ENCODE results near the gene AAMP. TPM values are rescaled to one million over a fixed set of nuclear protein-coding genes. Genes with fewer than 3 reads are reported as not detected.

The AAMP gene
- total RNA-seq, 2 experiments from 2014 or later = 68.7 to 97.0 TPM

- no TSS peak for BruUV-seq (replicated peaks)
- TF ChIP-seq EZH2phosphoT487 (IDR thresholded peaks at IDR 0.05; ENCODE audit: borderline replicate concordance, low read depth, low read length) = no peak
- no peak for TF ChIP-seq CTCF (conservative IDR thresholded peaks at IDR 0.05; ENCODE audit: low read length)
- Histone ChIP-seq H3K9me3 (ENCODE audit: low read length) (no peaks in the 10 kb centered on the region), H3K9me2 (ENCODE audit: insufficient read depth, low read length) (no peaks in the 10 kb centered on the region), H3K36me3 (ENCODE audit: insufficient read depth, low read length) (no peaks in the 10 kb centered on the region), H3K4me3 (ENCODE audit: low read depth, low read length, poor library complexity, severe bottlenecking) (peak overlapping the region; percentile 5), H2AFZ (ENCODE audit: low read length) (peak overlapping the region; percentile 73), H3K27ac (ENCODE audit: low read depth, low read length, poor library complexity, severe bottlenecking) (no peak overlapping the region), H4K20me1 (ENCODE audit: insufficient read depth, low read length) (no peaks in the 10 kb centered on the region), H3K79me2 (ENCODE audit: insufficient read depth, low read depth, low read length) (no peaks in the 10 kb centered on the region), H3K4me1 (ENCODE audit: insufficient read depth, low read length, poor library complexity, severe bottlenecking) (peaks cover 33% of the 10 kb centered on the region), H3K4me2 (ENCODE audit: low read length) (peak overlapping the region; percentile 49)
- no peak for DNase-seq (ENCODE audit: low spot score)
- intact Hi-C loops (cut with micrococcal nuclease; ENCODE audit: unreplicated experiment) = no loop called here
- ChIA-PET CTCF (ENCODE audit: unreplicated experiment) (interaction anchor here (0.7 kb wide), 1 partner anchor 78 kb away, joined by 3 read pairs; no protein-coding TSS in a partner anchor), POLR2A (interaction anchor here (0.9 to 2.6 kb wide), 6 partner anchors 13 to 87 kb away, joined by 3 to 15 read pairs (median 4); no protein-coding TSS in a partner anchor)
Measured at GRCh38 chr2:218306184-218306920, 36.4 kb upstream of the AAMP start.

GRCh38 chr2:218305383-218305782 lies 35.4 kb upstream of the AAMP start:
- Histone ChIP-seq H4K20me1 (ENCODE audit: insufficient read depth, low read length) (no peaks in the 10 kb centered on the region), H3K9me2 (ENCODE audit: insufficient read depth, low read length) (no peaks in the 10 kb centered on the region), H3K4me3 (ENCODE audit: low read depth, low read length, poor library complexity, severe bottlenecking) (no peak overlapping the region), H3K4me2 (ENCODE audit: low read length) (peak overlapping the region; percentile 49; the same call in 1 of the 2 replicates), H2AFZ (ENCODE audit: low read length) (no peak overlapping the region; the same call in 1 of the 2 replicates), H3K79me2 (ENCODE audit: insufficient read depth, low read depth, low read length) (no peaks in the 10 kb centered on the region), H3K36me3 (ENCODE audit: insufficient read depth, low read length) (no peaks in the 10 kb centered on the region), H3K27ac (ENCODE audit: low read depth, low read length, poor library complexity, severe bottlenecking) (no peak overlapping the region), H3K4me1 (ENCODE audit: insufficient read depth, low read length, poor library complexity, severe bottlenecking) (peaks cover 39% of the 10 kb centered on the region), H3K9me3 (ENCODE audit: low read length) (no peaks in the 10 kb centered on the region)
- DNase-seq (ENCODE audit: low spot score) = no peak
- ChIA-PET POLR2A (no interaction called here), CTCF (ENCODE audit: unreplicated experiment) (no interaction called here)
- TF ChIP-seq CTCF (conservative IDR thresholded peaks at IDR 0.05; ENCODE audit: low read length) (no peak), EZH2phosphoT487 (IDR thresholded peaks at IDR 0.05; ENCODE audit: borderline replicate concordance, low read depth, low read length) (no peak)
- BruUV-seq (replicated peaks) = no TSS peak
- intact Hi-C loops (cut with micrococcal nuclease; ENCODE audit: unreplicated experiment) = no loop called here
